GM18909 (cell line): ENCODE data around the gene HOXD3.

Source experiments
- ATAC-seq: cut with Tn5 transposase; IDR thresholded peaks from one replicate; pipeline ENCODE4 v1.9.1; 2021; ENCODE audit warnings: mild to moderate bottlenecking; ENCODE audit not compliant: unreplicated experiment, poor library complexity

The HOXD3 gene

DNA sequence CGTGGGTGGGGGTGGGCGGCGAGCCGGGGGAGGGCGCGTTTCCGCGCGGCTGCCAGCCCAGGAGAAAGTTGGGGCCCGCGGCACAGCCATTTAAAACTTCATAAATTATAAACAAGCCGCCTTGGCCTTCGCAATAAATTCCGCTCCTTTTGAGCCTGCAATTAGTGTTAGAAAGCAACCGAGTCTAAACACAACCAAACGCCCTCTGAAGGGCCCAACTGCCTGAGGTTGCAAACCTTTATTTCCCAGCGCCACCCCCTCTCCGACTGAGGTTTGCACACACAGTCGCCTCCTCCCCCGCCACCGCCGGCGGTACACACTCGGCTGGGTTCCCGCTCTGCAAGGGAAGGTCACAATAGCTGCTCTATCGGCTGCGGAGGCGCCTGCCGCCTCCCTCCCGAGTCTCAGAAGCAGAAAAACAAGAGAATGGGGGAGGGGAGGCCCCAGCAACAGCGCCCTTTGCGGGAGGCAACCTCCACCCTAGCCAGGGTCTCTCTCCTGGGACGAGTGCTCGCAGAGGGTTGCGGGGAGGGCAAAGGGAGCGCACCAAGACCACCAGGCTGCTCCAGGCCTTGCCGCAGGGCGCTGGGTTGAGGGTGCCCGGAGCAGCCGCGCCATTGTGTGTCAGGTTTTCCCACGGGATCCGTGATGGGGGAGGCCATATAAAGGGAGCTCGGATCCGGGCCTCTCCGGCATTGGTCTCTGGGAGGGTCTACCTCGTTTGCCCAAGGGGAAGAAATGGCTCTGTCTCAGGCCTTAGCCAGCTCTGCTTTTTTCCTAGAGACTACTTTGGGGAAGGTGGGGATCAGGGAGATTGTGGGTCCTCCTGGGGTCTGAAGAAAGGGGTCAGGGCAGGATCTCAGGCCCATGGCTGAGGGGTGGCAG lies 18.0 kb downstream of the HOXD3 start:
- no peak for ATAC-seq

DNA sequence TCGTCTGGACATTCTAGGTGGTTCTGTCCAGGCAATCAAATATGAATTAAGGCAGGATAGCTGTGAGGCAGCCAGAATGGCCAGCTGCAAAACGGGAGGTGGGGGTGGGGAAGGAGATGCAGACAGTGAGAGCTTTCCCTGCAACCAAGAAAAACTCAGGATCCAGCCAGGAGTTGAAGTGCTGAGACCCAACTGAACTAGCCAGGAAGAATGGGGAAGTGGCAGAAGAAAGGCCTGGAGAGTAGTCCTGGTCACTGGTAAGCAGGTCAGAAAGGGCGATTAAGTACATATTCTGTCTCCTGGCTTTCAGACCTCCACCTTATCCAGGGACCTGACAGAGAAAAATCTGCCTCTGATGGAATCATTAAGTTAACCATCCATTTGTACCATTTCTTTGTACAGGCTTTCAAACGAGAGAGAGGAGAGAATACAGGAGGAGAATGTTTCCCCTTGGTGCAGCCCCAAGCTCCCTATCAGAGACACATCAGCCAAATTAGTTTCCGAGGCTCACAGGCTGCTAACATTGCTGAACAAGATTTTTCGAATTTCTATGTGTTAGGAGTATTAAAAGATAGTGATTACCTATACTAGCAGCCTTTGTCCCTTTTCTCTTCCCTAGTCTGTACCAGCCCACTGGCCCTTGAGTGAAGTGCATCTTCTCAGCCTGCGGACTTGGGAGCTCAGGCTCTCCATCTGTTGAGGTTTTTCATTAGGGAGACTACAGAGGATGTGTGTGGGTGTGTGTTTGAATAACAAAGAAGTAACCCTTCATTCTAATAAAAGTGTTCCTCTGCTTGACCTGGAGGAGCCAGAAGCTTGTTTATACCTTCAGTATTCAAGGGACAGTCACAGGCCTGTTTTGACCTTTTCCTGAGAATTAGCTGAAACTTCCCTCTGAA lies 18.9 kb downstream of the HOXD3 start:
- no peak for ATAC-seq

GRCh38 chr2:176177580-176178037 lies 20.5 kb downstream of the HOXD3 start:
- ATAC-seq: no peak

DNA sequence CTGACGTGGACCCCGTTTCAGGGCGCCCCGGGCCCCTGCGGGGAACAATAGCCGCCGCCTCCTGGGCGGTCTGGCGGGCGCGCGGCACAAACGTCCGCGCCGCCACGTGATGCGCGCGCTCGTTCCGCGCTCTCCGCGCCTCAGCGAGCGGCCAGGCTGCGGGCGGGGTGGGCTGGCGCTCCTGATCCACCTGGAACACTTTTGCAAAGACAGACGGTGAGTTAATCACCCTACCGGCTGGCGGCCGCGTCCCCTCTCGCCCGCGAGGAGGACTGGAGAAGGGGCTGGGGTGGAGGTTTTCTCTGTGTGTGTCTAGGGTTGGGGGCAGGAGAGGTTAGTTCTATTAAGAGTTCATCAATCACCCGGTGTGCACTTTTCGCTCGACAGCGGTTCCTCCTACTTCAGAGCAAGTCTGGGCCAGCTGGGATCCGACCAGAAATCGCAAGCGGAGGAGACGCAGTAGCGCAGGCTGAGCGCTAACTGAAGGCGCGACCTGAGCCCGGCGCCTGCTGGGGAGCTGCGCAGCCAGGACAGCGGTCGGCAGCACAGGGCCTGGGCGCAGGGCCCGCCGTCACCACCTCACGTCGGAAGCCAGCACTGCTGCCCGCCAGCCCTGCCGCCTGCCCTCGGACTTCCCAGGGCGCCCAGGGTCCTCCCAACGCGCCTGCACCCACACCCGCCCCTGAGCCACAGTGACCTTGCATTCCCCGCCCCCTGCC lies 21.1 kb downstream of the HOXD3 start:
- no peak for ATAC-seq

GRCh38 chr2:176178757-176179295 lies 21.7 kb downstream of the HOXD3 start:
- no peak for ATAC-seq

DNA sequence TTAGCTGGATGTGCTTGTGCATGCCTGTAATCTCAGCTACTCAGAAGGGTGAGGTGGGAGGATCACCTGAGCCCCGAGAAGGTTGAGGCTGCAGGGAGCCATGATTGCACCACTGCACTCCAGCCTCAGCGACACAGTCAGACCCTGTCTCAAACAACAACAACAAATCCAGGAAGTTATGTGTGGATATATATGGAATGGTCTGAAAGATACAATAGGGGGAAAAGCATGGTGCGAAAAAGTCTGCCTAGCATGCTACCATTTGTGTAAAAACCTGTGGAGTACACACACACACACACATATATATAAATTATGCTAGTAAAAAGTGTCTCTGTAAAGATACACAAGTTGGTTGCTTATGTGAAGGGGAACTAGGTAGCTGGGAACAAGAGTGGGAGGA lies 24.4 kb downstream of the HOXD3 start:
- no peak for ATAC-seq

DNA sequence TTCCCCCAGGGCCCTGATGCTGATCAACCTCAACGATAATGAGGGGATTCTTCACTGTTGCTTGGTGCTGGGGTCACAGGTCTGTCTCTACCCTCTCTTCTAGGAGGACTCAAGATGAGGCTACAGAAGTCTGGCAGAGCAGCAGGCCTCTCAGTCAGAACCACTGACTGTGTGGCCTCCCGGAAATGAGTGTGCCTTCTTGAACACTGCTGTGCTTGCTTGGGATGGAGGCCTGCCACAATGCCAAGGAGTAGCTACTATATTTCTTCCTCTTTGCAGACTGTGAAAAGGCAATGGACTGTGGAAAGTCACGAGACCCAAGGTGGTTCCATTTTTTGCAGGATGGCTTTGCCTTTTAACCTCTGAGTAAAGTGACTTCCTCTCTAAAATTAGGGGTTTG lies 25.6 kb downstream of the HOXD3 start:
- no peak for ATAC-seq

DNA sequence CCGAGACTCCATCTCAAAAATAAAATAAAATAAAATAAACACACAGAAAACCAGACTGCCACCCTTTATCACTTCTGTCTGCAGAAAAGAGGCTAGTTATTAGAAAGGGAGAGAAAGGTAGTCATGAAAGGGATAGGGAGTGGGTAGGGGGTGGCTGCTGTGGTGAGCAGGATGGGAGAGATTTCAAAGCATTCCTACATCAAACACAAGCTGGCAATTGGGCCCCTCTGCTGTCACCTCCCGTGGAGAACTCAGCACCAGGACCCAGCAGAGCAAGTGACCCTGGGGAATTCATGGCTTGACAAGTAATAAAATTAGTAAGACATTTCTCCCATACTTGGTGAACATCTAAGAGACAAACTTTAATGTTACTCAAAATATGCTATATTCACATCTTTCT lies 27.6 kb downstream of the HOXD3 start:
- no peak for ATAC-seq

- ATAC-seq: no peak
These were observed 28.9 kb downstream of the HOXD3 start for GRCh38 chr2:176186024-176186423.

- ATAC-seq: no peak
These were observed 30.2 kb downstream of the HOXD3 start for GRCh38 chr2:176187200-176187898.

- ATAC-seq: no peak
These were observed 31.0 kb downstream of the HOXD3 start, which contains the start of gene HOXD1 for GRCh38 chr2:176187899-176188773. TSS of gene HOXD1 (plus strand) at chr2:176188668. CDS start at chr2:176188802, 134 bp downstream.

GRCh38 chr2:176188774-176189680 lies 31.9 kb downstream of the HOXD3 start:
- no peak for ATAC-seq

DNA sequence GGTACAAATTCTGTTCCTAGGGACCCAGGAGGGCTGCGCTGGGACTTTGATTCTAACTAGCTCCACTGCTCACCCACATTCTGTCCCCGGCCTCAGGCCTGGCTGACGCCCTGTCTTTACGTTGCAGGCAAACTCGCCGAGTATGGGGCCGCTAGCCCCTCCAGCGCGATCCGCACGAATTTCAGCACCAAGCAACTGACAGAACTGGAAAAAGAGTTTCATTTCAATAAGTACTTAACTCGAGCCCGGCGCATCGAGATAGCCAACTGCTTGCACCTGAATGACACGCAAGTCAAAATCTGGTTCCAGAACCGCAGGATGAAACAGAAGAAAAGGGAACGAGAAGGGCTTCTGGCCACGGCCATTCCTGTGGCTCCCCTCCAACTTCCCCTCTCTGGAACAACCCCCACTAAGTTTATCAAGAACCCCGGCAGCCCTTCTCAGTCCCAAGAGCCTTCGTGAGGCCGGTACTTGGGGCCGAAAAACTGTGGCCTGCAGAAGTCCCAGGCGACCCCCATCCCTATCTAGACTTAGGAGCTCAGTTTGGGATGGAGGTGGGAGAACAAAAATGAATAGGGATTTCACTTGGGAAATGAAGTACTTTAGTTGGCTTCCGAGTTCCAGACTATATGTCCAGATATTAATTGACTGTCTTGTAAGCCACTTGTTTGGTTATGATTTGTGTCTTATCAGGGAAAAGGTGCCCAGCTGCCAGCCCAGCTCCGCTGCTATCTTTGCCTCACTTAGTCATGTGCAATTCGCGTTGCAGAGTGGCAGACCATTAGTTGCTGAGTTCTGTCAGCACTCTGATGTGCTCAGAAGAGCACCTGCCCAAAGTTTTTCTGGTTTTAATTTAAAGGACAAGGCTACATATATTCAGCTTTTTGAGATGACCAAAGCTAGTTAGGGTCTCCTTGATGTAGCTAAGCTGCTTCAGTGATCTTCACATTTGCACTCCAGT lies 32.9 kb downstream of the HOXD3 start:
- ATAC-seq: no peak

DNA sequence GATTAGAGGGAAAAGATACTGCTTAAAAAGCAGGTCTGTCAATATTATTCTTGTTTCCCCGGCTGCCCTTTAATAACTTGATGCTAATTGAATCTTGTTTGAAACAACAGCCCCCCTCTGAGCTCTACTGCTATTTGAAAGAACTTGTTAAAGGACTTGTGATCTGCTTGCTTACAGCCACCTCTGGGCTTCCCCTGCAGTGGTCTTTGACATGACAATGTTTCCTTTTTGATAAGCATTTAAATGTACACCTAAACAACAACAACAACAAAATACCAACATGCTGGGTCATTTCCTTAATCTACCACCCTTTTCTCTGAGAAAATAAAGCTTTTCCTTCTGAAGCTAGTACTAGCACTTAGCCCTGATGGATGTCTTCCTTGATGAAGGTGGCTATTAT lies 35.2 kb downstream of the HOXD3 start:
- ATAC-seq: no peak

GRCh38 chr2:176193048-176193447 lies 35.9 kb downstream of the HOXD3 start:
- ATAC-seq: no peak

DNA sequence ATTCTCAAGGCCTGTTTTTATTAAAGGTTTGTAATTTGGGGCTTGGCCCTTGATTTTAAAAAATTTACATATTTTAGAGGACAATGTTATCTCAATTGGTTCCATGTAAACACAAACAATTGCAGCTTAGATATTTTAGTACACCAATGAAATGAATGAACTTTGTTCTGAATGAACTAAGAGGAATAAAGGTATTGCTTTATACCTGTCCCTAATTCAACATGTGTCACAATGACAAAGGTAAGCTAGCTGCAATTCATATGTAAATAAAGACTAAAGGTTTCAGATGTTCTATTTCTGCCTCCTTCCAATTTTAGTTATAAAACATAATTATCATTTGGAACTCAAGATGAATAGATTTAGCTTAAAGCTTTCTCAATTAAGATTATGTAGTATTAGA lies 42.8 kb downstream of the HOXD3 start:
- ATAC-seq: no peak

- ATAC-seq: no peak
These were observed 43.9 kb downstream of the HOXD3 start for GRCh38 chr2:176200971-176201370.
